Parathyroid adenoma (tissue), 2 donors: ENCODE results near the gene BBS9.

ENCODE experiments used
- H2AFZ ChIP-seq: fragments of 300-600 bp; sonication (generic); one replicate; pipeline ENCODE4 v1.7.0; 2017; ENCODE audit warnings: antibody characterized with exemption, mild to moderate bottlenecking
- H3K27ac ChIP-seq: fragments of 300-600 bp; sonication (generic); one replicate; pipeline ENCODE4 v1.7.0; 2017
- H3K27me3 ChIP-seq: fragments of 300-600 bp; sonication (generic); one replicate; pipeline ENCODE4 v1.7.0; 2017; ENCODE audit warnings: low read length; ENCODE audit not compliant: control insufficient read depth, insufficient read depth
- H3K36me3 ChIP-seq: fragments of 300-600 bp; sonication (generic); one replicate; pipeline ENCODE4 v1.7.0; 2017; ENCODE audit warnings: low read length; ENCODE audit not compliant: control insufficient read depth, insufficient read depth
- H3K4me1 ChIP-seq: fragments of 300-600 bp; sonication (generic); one replicate; pipeline ENCODE4 v1.7.0; 2017; ENCODE audit warnings: control low read depth
- H3K4me2 ChIP-seq: fragments of 300-600 bp; sonication (generic); one replicate; pipeline ENCODE4 v1.7.0; 2017; ENCODE audit warnings: low read length
- H3K4me3 ChIP-seq: fragments of 300-600 bp; sonication (generic); one replicate; pipeline ENCODE4 v1.7.0; 2017; ENCODE audit warnings: low read depth, low read length
- H3K79me2 ChIP-seq: fragments of 300-600 bp; sonication (generic); one replicate; pipeline ENCODE4 v1.7.0; 2017; ENCODE audit warnings: control low read depth
- H3K9ac ChIP-seq: fragments of 300-600 bp; sonication (generic); one replicate; pipeline ENCODE4 v1.7.0; 2017; ENCODE audit warnings: mild to moderate bottlenecking
- H3K9me3 ChIP-seq: fragments of 300-600 bp; sonication (generic); one replicate; pipeline ENCODE4 v1.7.0; 2017; ENCODE audit warnings: low read length; ENCODE audit not compliant: control insufficient read depth
- TF ChIP-seq, protein P1 (sequence below): fragments of 300-600 bp; sonication (generic); IDR thresholded peaks from one replicate; pipeline ENCODE4 v1.7.0; 2017; ENCODE audit warnings: antibody characterized with exemption, mild to moderate bottlenecking
- donor health status: primary hyperparathyroidism.

BBS9 gene

DNA sequence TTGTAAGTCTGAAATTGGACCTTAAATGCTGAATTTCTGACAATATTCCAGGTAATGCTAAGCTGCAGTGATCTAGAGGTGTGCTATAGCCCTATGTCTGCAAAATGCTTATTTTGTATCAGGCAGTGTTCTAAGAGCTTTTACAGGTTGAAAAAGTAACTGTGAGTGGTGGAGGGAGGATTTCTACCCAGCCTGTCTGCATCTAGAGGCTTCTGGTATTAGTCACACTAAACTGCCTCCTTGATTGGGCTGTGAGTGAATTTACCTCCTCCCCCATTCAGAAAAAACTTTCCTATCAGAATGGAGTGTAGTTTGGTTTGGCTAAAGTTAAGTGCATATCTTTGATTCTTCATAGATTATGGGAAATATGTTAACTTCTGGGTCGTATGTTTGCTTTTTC, 56.8 kb downstream of the BBS9 start:
- H3K79me2 ChIP-seq, result peaks cover 3% of the 10 kb centered on the region
- TF ChIP-seq, protein P1, sequence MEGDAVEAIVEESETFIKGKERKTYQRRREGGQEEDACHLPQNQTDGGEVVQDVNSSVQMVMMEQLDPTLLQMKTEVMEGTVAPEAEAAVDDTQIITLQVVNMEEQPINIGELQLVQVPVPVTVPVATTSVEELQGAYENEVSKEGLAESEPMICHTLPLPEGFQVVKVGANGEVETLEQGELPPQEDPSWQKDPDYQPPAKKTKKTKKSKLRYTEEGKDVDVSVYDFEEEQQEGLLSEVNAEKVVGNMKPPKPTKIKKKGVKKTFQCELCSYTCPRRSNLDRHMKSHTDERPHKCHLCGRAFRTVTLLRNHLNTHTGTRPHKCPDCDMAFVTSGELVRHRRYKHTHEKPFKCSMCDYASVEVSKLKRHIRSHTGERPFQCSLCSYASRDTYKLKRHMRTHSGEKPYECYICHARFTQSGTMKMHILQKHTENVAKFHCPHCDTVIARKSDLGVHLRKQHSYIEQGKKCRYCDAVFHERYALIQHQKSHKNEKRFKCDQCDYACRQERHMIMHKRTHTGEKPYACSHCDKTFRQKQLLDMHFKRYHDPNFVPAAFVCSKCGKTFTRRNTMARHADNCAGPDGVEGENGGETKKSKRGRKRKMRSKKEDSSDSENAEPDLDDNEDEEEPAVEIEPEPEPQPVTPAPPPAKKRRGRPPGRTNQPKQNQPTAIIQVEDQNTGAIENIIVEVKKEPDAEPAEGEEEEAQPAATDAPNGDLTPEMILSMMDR, result no peak

DNA sequence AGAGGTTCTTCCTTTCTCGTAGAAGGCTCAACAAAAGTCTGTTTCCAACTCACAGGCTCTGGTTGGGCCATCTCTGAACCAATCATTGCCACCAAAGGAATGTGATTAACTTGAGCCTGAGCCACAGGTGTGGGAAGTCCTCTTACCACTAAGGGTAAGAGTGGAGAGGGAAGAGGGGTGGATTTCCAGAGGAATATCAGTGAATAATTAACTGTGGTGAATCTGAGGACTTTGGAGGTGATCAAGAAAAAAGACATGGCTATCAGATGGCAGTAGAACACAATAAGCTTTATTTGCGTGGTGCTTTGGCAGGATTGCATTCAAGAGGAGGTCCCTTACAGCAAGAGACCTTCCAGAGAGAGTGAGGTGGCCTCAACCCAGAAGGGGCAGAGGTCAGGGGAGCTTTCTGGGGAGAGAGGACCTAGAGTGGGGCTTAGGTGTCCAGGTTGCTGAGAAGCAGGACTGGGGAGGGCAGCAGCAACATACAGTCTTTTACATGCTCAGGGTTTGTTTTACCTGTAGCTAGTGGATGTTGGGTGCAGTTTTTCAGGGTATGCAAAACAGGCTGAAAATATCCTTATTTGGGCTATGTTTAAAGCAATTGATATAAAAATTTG, 61.4 kb downstream of the BBS9 start:
- no peak overlapping the region for H2AFZ ChIP-seq
- no peak overlapping the region for H3K9ac ChIP-seq
- H3K4me1 ChIP-seq, result no peaks in the 10 kb centered on the region
- peaks cover 6% of the 10 kb centered on the region for H3K79me2 ChIP-seq
- TF ChIP-seq, protein P1, result no peak
- H3K36me3 ChIP-seq, result no peaks in the 10 kb centered on the region
- no peak overlapping the region for H3K27ac ChIP-seq
- H3K4me3 ChIP-seq, result no peak overlapping the region
- H3K4me2 ChIP-seq, result no peak overlapping the region
- H3K9me3 ChIP-seq, result no peaks in the 10 kb centered on the region
- no peaks in the 10 kb centered on the region for H3K27me3 ChIP-seq

More for the DNA sequence above, 56.8 kb downstream of the BBS9 start:
- Histone ChIP-seq H2AFZ (no peak overlapping the region), H3K36me3 (no peaks in the 10 kb centered on the region), H3K4me1 (no peaks in the 10 kb centered on the region), H3K4me2 (no peak overlapping the region), H3K4me3 (no peak overlapping the region), H3K27me3 (no peaks in the 10 kb centered on the region), H3K27ac (no peak overlapping the region), H3K9me3 (no peaks in the 10 kb centered on the region), H3K9ac (no peak overlapping the region)

DNA sequence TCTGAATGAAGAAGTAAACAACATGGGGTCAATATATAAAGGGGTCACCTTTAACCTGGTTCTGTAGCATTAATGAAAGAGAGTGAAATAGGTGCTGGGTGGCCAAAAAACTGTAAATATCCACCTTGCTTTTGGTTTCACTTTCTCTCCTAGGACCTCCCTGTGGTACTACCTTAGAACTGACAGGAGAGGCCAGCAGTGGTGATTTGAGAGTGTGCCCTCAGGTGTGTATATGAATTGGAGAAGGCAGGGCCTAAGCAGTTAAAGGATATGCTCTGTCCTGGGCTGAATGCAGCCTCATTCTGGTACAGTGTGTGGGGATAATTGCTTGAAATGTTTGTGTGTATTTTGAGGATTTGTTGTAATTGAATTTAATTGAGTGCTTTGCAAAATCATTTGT, 62.0 kb downstream of the BBS9 start:
- Histone ChIP-seq H2AFZ (no peak overlapping the region), H3K27me3 (no peaks in the 10 kb centered on the region), H3K4me3 (no peak overlapping the region), H3K27ac (no peak overlapping the region), H3K4me2 (no peak overlapping the region), H3K9ac (no peak overlapping the region), H3K36me3 (no peaks in the 10 kb centered on the region), H3K4me1 (no peaks in the 10 kb centered on the region), H3K9me3 (no peaks in the 10 kb centered on the region), H3K79me2 (peaks cover 6% of the 10 kb centered on the region)
- TF ChIP-seq, protein P1, result no peak

DNA sequence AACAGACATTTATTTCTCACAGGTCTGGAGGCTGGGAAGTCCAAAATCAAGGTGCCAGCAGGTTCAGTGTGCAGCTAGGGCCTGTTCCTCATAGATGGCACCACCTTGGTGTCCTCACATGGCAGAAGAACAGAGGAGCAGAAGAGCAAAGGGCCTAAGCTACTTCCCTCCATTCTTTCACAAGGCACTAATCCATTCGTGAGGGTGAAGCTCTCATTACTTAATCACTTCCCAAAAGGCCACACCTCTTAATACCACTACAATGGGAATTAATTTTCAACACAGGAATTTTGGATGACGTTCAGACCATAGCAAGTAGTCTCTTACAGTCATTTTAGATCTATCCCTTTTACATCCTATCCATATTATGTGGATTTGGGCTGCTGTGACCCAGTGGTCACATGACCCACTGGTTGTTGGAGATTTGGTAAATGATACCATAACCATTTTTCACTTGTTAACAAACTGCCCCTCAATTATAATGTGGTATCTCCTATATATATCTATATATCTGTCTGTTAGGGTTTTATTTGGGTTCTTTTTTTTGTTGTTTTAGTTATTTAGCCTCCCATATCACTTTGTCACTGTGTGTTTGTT, 63.4 kb downstream of the BBS9 start:
- H3K4me2 ChIP-seq, result no peak overlapping the region
- no peak overlapping the region for H2AFZ ChIP-seq
- no peak overlapping the region for H3K9ac ChIP-seq
- no peaks in the 10 kb centered on the region for H3K9me3 ChIP-seq
- H3K4me3 ChIP-seq, result no peak overlapping the region
- H3K4me1 ChIP-seq, result no peaks in the 10 kb centered on the region
- TF ChIP-seq, protein P1, result no peak
- no peaks in the 10 kb centered on the region for H3K27me3 ChIP-seq
- peaks cover 6% of the 10 kb centered on the region for H3K79me2 ChIP-seq
- no peaks in the 10 kb centered on the region for H3K36me3 ChIP-seq
- no peak overlapping the region for H3K27ac ChIP-seq
